Right atrium auricular region (tissue), 2 donors: ENCODE results near the gene RCAN1. TPM values are rescaled to one million over a fixed set of nuclear protein-coding genes. Genes with fewer than 3 reads are reported as not detected.
A peak's percentile ranks its signal among the peaks of the same experiment; 100 is the strongest.

ENCODE experiments used
- DNase-seq: peaks from one replicate; pipeline ENCODE4 v3.0.0-alpha.2; 2019; ENCODE audit warnings: low spot score
- H3K27ac ChIP-seq, 2 donors: fragments of 200-600 bp; sonication (generic); 1 replicate in 1 of 2; 2 replicates in 1 of 2; pipeline ENCODE4 v1.5.1; 2016 to 2019
- H3K27me3 ChIP-seq, 2 donors: fragments of 200-600 bp; sonication (generic); one replicate each; pipeline versions ENCODE4 v1.5.1 to v1.6.0; 2017 to 2019
- H3K36me3 ChIP-seq: fragments of 200-600 bp; sonication (generic); one replicate; pipeline ENCODE4 v1.5.1; 2016
- H3K4me1 ChIP-seq, 2 donors: fragments of 200-600 bp; sonication (generic); one replicate each; pipeline versions ENCODE4 v1.5.1 to v1.6.0; 2017 to 2019
- H3K4me3 ChIP-seq, 2 donors: fragments of 200-600 bp; sonication (generic); 1 replicate in 1 of 2; 2 replicates in 1 of 2; pipeline ENCODE4 v1.5.1; 2017 to 2019; ENCODE audit warnings: mild to moderate bottlenecking in 1 of 2, moderate library complexity in 1 of 2
- H3K9me3 ChIP-seq, 2 donors: fragments of 200-600 bp; sonication (generic); one replicate each; pipeline ENCODE4 v1.5.1; 2019
- total RNA-seq, 2 donors: library from RNA; depleted of rRNA; stranded (reverse); fragments of >200 nt; gene quantifications; one replicate each; pipeline ENCODE4 v1.1.0, GENCODE V29; 2016
- TF ChIP-seq, protein P1 (sequence below), 2 donors: fragments of 200-600 bp; sonication (generic); IDR thresholded peaks; one replicate each; pipeline ENCODE4 v1.5.1; 2019; ENCODE audit warnings: antibody characterized with exemption in 2 of 2

Gene RCAN1
- total RNA-seq, 2 donors from 2014 or later: 26.1 to 38.0 TPM

DNA sequence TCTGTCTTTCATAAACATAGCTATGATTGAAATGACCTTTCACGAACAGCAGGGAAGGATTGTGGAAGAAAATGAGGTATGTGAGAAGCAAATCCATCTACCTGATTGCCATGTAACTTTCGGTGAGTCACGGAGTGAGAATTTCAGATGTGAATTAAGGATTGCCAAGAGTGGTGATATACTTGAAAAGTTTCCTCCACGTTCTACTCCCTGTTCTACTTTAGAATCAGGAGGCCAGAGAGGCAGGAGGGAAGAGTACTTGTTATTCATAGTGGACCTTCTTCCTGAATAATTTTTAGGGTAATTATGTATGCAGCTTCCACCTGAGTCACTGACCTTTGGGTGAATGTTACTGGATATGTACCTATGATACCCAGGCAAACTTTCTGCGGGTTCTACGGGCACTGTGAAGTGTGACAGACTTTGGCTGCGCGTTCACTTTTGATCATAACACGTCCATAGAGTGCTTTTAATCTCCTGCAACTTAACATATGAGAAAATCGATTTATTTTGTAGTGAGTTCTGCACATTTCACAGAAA lies 100.3 kb downstream of the RCAN1 start:
- no peak overlapping the region for H3K27ac ChIP-seq
- H3K4me1 ChIP-seq: peaks cover 0 to 28% of the 10 kb centered on the region in 2 donors
- DNase-seq: peak; percentile 52
- TF ChIP-seq, protein P1, sequence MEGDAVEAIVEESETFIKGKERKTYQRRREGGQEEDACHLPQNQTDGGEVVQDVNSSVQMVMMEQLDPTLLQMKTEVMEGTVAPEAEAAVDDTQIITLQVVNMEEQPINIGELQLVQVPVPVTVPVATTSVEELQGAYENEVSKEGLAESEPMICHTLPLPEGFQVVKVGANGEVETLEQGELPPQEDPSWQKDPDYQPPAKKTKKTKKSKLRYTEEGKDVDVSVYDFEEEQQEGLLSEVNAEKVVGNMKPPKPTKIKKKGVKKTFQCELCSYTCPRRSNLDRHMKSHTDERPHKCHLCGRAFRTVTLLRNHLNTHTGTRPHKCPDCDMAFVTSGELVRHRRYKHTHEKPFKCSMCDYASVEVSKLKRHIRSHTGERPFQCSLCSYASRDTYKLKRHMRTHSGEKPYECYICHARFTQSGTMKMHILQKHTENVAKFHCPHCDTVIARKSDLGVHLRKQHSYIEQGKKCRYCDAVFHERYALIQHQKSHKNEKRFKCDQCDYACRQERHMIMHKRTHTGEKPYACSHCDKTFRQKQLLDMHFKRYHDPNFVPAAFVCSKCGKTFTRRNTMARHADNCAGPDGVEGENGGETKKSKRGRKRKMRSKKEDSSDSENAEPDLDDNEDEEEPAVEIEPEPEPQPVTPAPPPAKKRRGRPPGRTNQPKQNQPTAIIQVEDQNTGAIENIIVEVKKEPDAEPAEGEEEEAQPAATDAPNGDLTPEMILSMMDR (IDR thresholded peaks at IDR 0.05): no peak
- H3K9me3 ChIP-seq: no peaks in the 10 kb centered on the region
- no peaks in the 10 kb centered on the region for H3K27me3 ChIP-seq
- H3K4me3 ChIP-seq: no peak overlapping the region
- peaks cover 31% of the 10 kb centered on the region for H3K36me3 ChIP-seq

DNA sequence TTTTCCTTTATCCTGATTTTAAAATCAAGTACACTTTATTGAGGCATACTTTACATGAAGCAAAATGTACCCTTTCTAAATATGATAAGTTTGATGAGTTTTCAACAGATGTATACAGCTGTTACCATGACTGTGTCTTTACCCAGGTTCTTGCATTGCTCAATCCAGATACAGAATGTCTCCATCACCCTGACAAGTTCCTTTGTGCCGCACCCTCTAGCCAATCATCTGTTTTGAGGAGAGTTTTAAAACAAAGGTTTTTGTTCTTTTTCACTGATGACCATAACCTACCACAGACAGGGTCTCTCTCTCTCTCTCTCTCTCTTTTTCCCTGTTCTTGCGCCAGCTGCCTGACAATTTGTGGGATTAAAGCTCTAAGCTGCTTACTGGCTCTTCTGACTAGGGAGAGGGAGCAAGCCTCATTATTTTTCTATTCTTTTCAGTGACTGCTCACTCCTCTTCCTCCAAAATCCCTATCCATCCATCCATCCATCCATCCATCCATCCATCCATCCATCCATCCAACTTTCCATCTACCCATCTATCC lies 101.7 kb downstream of the RCAN1 start:
- DNase-seq: peak; percentile 53
- no peaks in the 10 kb centered on the region for H3K9me3 ChIP-seq
- TF ChIP-seq, protein P1 (IDR thresholded peaks at IDR 0.05): no peak
- no peak overlapping the region for H3K27ac ChIP-seq
- H3K27me3 ChIP-seq: no peaks in the 10 kb centered on the region
- H3K36me3 ChIP-seq: peaks cover 24% of the 10 kb centered on the region
- H3K4me3 ChIP-seq: no peak overlapping the region
- peaks cover 0 to 28% of the 10 kb centered on the region in 2 donors for H3K4me1 ChIP-seq

DNA sequence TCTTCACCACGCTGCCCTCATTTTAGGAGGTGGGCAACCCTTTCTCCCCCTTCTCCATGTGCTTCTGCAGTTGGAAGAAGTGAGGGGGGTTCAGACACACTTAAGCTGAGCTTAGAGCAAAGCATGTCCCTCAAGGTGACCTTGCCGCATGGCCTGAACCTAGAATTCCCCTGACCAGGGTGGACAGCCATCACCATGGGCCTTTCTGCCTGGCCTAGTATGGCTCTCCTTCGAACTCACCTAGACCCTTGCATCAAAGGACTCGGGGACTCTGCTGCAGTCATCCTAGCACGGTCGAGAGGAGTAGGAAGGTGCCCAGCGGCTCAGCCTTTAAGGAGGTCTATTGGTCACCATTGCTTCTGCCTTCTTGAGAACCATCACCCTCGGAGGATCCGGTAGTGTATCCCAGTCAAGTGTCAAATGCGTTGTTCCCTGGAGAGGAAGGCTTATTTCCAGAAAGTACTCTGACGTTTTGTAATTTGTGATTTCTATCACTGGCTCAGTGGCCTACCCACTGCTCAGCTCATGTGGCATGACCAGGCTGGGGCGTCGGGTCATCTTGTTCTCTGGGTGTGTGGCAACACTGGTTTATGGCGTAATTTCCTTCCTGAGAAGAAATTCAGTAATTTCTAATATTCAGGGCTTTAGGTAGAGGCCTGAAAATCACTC lies 103.0 kb downstream of the RCAN1 start, which contains the start of gene KCNE1:
TSS of gene KCNE1 (minus strand) at position 424 of the 669 bp plus-strand sequence. CDS start 62,576 bp downstream, outside the sequence.
- H3K4me1 ChIP-seq: peaks cover 0 to 28% of the 10 kb centered on the region in 2 donors
- no peaks in the 10 kb centered on the region for H3K27me3 ChIP-seq
- peak; percentile 71 for DNase-seq
- H3K36me3 ChIP-seq: peaks cover 13% of the 10 kb centered on the region
- H3K27ac ChIP-seq: peak within 1 kb of the TSS; percentile 23 to 46
- TF ChIP-seq, protein P1 (IDR thresholded peaks at IDR 0.05): no peak
- H3K4me3 ChIP-seq: peak within 1 kb of the TSS in 1 of 2 donors; percentile 7
- no peaks in the 10 kb centered on the region for H3K9me3 ChIP-seq

DNA sequence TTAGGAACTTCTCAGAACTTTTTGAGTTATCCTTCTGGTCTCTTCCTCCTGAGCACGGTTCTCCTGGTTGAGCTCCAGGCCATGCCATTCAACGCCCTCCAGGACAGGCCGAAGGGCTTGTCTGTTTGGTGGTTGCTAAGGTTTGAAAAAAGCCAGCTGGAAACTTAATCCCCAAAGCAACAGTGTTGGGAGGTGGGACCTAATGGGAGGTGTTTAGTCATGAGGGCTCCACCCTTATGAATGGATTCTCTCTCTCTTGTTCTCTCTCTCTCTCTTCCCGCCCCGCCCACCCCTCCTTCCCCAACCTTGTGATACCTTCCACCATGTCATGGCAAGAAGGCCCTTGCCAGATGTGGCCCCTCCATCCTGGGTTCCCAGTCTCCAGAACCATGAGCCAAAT lies 103.7 kb downstream of the RCAN1 start:
- H3K27ac ChIP-seq: peak overlapping the region; percentile 23 to 46
- H3K36me3 ChIP-seq: peaks cover 6% of the 10 kb centered on the region
- TF ChIP-seq, protein P1 (IDR thresholded peaks at IDR 0.05): no peak
- peak; percentile 53 for DNase-seq
- H3K4me3 ChIP-seq: peak overlapping the region in 1 of 2 donors; percentile 7
- no peaks in the 10 kb centered on the region for H3K9me3 ChIP-seq
- H3K4me1 ChIP-seq: peaks cover 0 to 28% of the 10 kb centered on the region in 2 donors
- H3K27me3 ChIP-seq: no peaks in the 10 kb centered on the region

DNA sequence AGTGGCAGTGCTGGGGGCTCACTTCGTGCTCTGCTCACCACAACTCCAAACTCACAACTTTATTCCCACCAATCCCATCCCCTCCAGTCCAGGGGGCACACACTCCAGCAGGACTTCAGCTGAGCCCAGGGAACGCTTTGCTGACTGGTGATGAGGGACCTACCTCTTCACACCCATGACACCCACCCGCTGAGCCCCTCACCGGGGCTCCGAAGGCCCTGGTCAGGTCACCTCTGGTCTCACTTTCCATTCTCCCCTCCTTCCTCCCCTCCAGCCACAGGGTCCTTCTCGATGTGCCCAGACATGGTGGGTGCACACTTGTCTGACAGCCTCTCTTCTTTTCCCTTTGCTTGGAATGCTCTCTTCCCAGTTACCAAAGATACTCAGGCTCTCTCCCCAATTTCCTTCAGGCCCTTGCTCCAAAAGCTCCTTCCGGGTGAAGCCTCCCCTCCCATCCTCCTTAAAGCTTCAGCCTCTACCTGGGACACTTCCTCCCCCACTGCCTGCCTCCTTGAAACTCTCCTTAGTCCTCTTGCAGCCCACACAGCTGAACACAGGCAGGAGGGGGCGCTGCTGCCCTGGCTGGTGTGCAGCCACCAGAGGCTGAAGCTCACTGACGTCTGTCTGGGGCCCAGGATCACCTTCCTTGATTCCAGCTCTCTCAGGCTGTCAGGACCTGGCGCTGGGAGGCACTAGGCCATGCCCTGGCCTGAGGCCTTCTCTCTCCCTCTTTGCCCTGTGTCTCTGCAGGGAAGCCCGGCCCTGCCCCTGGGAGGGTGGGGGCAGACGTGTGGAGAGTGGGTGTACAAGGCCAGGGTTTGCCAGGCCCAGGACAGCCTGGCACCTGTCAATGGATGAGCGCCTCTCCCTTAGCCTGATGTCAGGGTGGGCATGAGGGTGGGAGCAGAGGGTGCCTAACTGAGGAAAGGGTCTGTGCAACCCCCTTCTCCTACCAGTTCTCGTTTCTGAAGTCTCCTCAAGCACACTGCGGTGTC lies 104.5 kb downstream of the RCAN1 start:
- DNase-seq: peak; percentile 76
- Histone ChIP-seq H3K9me3 (no peaks in the 10 kb centered on the region), H3K4me3 (peak overlapping the region in 1 of 2 donors; percentile 7), H3K27me3 (no peaks in the 10 kb centered on the region), H3K27ac (peak overlapping the region; percentile 23 to 46), H3K36me3 (no peaks in the 10 kb centered on the region), H3K4me1 (peaks cover 0 to 28% of the 10 kb centered on the region in 2 donors)
- TF ChIP-seq, protein P1 (IDR thresholded peaks at IDR 0.05): peak; percentile 55 to 89
